Panc1 (cell line): ENCODE data around the gene RNU5D-1. TPM values are rescaled to one million over a fixed set of nuclear protein-coding genes. Genes with fewer than 3 reads are reported as not detected.

ENCODE experiments used
- ATAC-seq: fragments of 200-7000 bp; cut with Tn5 transposase; 2 replicates; pipeline ENCODE4 v1.9.1; 2020; ENCODE audit warnings: mild to moderate bottlenecking, moderate library complexity
- BruUV-seq: library from RNA; stranded (reverse); fragments of 400-500 nt; replicated peaks from 2 replicates; lab custom pipeline; 2021; lab: Mats Ljungman, UMichigan
- CTCF ChIA-PET: fragments of 300-600 bp; sonication (Branson Sonifier 250); formaldehyde crosslinking; loops from one replicate; lab custom pipeline; 2022; ENCODE audit warnings: antibody characterized with exemption; lab: Charles Lee
- POLR2A ChIA-PET: fragments of 300-600 bp; sonication (Branson Sonifier 250); formaldehyde crosslinking; loops from one replicate; lab custom pipeline; 2022; ENCODE audit warnings: antibody characterized with exemption; lab: Charles Lee
- DNase-seq: peaks from one replicate; pipeline ENCODE4 v3.0.0-alpha.2; 2010; ENCODE audit warnings: low read depth, low spot score
- H3K27ac ChIP-seq: 2 replicates; pipeline ENCODE4 v1.5.1; 2011; ENCODE audit warnings: mild to moderate bottlenecking, low read length, inconsistent platforms
- H3K27me3 ChIP-seq: fragments of 200-500 bp; sonication (Bioruptor generic); 2 replicates; pipeline ENCODE4 v1.6.0; 2014; ENCODE audit warnings: low read length, inconsistent platforms; ENCODE audit not compliant: control insufficient read depth, insufficient read depth
- H3K36me3 ChIP-seq: fragments of 200-500 bp; sonication (Bioruptor generic); 2 replicates; pipeline ENCODE4 v1.5.1; 2014; ENCODE audit warnings: inconsistent platforms, mild to moderate bottlenecking, low read length, moderate library complexity; ENCODE audit not compliant: control insufficient read depth, insufficient read depth
- H3K4me1 ChIP-seq: 2 replicates; pipeline ENCODE4 v1.5.1; 2011; ENCODE audit warnings: inconsistent platforms, mild to moderate bottlenecking, low read length, moderate library complexity; ENCODE audit not compliant: control insufficient read depth, insufficient read depth
- H3K4me3 ChIP-seq, 2 experiments: 2 replicates each; pipeline ENCODE4 v1.5.1; 2011 to 2012; ENCODE audit warnings: low read depth in 2 of 2, low read length in 2 of 2, mild to moderate bottlenecking in 2 of 2, inconsistent platforms in 1 of 2, moderate library complexity in 1 of 2
- H3K9me3 ChIP-seq: fragments of 200-500 bp; sonication (Bioruptor generic); 2 replicates; pipeline ENCODE4 v1.5.1; 2014; ENCODE audit warnings: low read depth, mild to moderate bottlenecking, inconsistent platforms, low read length, moderate library complexity; ENCODE audit not compliant: control insufficient read depth, insufficient read depth
- CTCF ChIP-seq: fragments of 450-650 bp; IDR thresholded peaks from 2 replicates; pipeline ENCODE4 v1.5.1; 2017; ENCODE audit warnings: mild to moderate bottlenecking
- POLR2AphosphoS5 ChIP-seq: IDR thresholded peaks from 2 replicates; pipeline ENCODE4 v1.6.1; 2012; ENCODE audit warnings: mild to moderate bottlenecking, low read depth, low read length, moderate library complexity
- REST ChIP-seq, 2 experiments: IDR thresholded peaks; 2 replicates each; pipeline ENCODE4 v1.6.1; 2011 to 2012; ENCODE audit warnings: low read depth in 2 of 2, control low read depth in 1 of 2, low read length in 1 of 2, mild to moderate bottlenecking in 1 of 2, moderate library complexity in 1 of 2; ENCODE audit not compliant: insufficient read depth in 1 of 2
- SIN3A ChIP-seq: IDR thresholded peaks from 2 replicates; pipeline ENCODE4 v1.6.1; 2012; ENCODE audit warnings: low read depth, mild to moderate bottlenecking, low read length, moderate library complexity, borderline replicate concordance; ENCODE audit not compliant: insufficient read depth
- TCF7L2 ChIP-seq: IDR thresholded peaks from 2 replicates; pipeline ENCODE4 v1.6.1; 2011; ENCODE audit warnings: mild to moderate bottlenecking, low read depth, low read length, inconsistent platforms
- in situ Hi-C: cut with HindIII; loops from 2 replicates; pipeline ENCODE4 v1.10.0; 2016; ENCODE audit warnings: low sequenced_read_pairs, low pct_unique_long_range_greater_than_20kb
- intact Hi-C: fragments of 100-400 bp; cut with micrococcal nuclease; formaldehyde crosslinking; loops from one replicate; pipeline ENCODE4 v1.10.0; 2022; ENCODE audit not compliant: unreplicated experiment
- total RNA-seq: library from RNA; stranded (reverse); gene quantifications from one replicate; pipeline ENCODE4 v1.2.1, GENCODE V29; 2021; ENCODE audit not compliant: unreplicated experiment

The RNU5D-1 gene
- total RNA-seq, 1 experiment from 2014 or later: not detected

GRCh38 chr1:44733365-44733764 lies 2.4 kb upstream of the RNU5D-1 start:
- ATAC-seq (no peak), DNase-seq (no peak)
- Histone ChIP-seq H3K36me3 (no peaks in the 10 kb centered on the region), H3K27me3 (no peaks in the 10 kb centered on the region), H3K27ac (no peak overlapping the region), H3K9me3 (no peaks in the 10 kb centered on the region), H3K4me1 (peaks cover 5% of the 10 kb centered on the region; the same call in 1 of the 2 replicates), H3K4me3 (no peak overlapping the region)
- TF ChIP-seq REST (IDR thresholded peaks at IDR 0.05; ENCODE audit: insufficient read depth in 1 of 2, low read depth in 2 of 2, low read length in 1 of 2) (no peak), TCF7L2 (no peak), CTCF (no peak), SIN3A (no peak), POLR2AphosphoS5 (no peak)
- no TSS peak for BruUV-seq
- intact Hi-C loops: loop anchor here (10.0 kb wide), 1 partner anchor 81 kb away; no protein-coding TSS in a partner anchor
- CTCF ChIA-PET: no interaction called here
- POLR2A ChIA-PET: no interaction called here
- in situ Hi-C loops: no loop called here

- no peak for DNase-seq
- in situ Hi-C loops: no loop called here
- Histone ChIP-seq H3K4me3 (no peak overlapping the region), H3K4me1 (peaks cover 7% of the 10 kb centered on the region), H3K27me3 (no peaks in the 10 kb centered on the region), H3K9me3 (no peaks in the 10 kb centered on the region), H3K27ac (no peak overlapping the region), H3K36me3 (no peaks in the 10 kb centered on the region)
- intact Hi-C loops: no loop called here
- TF ChIP-seq POLR2AphosphoS5 (no peak), REST (IDR thresholded peaks at IDR 0.05; ENCODE audit: insufficient read depth in 1 of 2, low read depth in 2 of 2, low read length in 1 of 2) (no peak), CTCF (no peak), SIN3A (no peak), TCF7L2 (no peak)
- CTCF ChIA-PET: no interaction called here
- POLR2A ChIA-PET: no interaction called here
- ATAC-seq: no peak
- no TSS peak for BruUV-seq
These were observed 5.8 kb downstream of the RNU5D-1 start for GRCh38 chr1:44724955-44725698.
